HuH-7 (cell line): Measurements from ENCODE around the gene CAMK1D.
A peak's percentile ranks its signal among the peaks of the same experiment; 100 is the strongest.
"Not testable (repeated sequence)": the region's sequence is repeated elsewhere in the genome, so short reads cannot be mapped to it uniquely, and the experiment has no call there.

Experiments used
- DNase-seq: peaks from one replicate; pipeline ENCODE4 v3.0.0; 2011; ENCODE audit warnings: low spot score

The CAMK1D gene

DNA sequence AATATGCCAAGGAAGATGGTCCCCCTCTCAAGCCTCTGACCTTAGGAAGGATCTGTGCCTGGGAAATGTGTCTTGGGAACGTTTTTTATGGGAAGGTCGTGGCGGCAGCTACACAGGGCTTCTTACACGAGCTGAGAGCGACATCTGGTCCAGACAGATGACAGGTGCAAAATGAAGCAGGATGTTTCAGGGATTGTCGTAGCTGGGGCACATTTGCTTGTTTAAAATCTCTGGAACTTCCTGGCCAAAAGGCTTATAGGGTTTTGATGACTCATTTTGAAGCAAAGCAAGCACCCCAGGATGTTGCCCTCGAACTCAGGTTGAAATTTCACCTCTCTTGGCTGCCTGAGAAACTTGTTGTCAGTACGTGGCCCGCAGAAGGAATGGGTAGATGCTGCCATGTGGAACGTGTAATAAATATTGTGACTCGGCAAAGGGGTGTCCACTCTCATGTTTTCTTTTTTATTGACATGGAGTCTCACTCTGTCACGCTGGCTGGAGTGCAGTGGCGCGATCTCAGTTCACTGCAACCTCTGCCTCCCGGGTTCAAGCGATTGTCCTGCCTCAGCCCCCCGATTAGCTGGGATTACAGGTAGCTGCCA, 117.5 kb downstream of the CAMK1D start:
- no peak for DNase-seq

DNA sequence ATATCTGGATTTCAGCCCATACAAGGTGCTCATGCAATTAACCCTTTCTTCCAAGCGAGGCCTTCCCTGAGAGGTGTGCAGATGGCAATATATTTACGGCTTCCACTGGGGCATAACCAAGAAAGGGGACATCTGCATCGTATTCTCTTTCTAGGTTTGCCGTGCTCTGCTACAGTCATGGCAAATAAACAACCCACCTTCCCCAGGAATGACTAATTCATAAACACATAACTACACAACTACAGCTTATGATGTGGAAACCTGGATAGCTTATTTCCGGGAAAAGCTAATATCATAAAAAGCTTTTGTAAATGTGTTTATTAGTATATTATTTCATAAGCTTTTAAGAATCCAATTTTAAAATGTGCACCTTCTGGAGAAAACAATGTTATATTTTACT, 120.0 kb downstream of the CAMK1D start:
- no peak for DNase-seq

DNA sequence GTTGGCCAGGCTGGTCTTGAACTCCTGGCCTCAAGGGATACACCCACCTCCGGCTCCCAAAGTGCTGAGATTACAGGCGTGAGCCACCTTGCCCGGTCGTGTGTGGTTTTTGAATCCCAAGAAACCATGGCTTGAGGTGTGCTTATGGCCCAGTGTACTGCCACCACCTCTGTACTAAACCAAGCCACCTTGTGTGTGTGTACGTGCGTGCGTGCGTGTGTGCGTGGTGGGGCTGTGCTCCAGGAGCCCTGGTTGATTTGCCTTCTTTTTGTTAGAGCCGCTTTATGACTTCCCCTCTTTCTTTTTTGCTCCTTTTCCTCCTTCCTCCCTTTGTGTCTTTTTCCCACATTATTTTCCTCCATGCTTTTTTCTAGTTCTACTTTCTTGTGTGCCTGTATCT, 121.4 kb downstream of the CAMK1D start:
- DNase-seq, result no peak

DNA sequence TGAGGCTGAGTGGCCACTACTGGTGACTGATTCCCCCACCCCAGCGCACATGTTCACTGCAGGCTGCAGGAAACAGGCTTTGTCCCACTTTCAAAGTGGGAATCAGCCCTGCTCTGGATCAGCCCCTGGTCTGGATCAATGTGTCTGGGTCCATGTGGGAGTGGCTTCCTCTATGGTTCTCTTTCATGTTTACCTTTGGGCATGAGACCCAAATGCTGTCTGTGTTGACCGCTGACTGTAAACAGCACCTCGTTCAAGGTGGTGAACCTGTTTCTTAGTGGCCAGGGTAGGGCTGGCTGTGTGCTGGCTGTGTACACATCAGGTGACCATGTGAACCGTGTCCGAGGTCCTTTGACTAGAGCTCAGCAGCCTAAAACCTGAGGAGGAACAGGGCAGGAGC, 121.8 kb downstream of the CAMK1D start:
- DNase-seq, result no peak

DNA sequence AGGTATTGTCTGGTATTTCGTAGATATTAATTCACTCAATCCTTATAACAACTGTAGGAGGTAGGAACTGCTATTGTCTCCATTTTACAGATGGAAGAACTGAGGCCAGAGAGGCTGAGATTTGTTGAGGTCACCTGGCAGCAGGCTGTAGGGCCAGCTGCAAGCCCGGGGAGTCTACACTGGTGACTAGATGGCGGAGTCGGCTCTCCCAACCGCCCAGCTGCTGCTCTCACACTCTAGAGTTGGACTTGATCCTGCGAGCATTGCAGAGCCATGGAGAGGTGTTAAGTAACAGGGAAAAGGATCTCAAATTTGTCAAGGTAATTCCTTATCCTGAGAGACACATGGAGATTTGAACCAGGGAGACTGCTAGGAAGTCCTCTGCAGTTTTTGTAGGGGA, 124.1 kb downstream of the CAMK1D start:
- no peak for DNase-seq

DNA sequence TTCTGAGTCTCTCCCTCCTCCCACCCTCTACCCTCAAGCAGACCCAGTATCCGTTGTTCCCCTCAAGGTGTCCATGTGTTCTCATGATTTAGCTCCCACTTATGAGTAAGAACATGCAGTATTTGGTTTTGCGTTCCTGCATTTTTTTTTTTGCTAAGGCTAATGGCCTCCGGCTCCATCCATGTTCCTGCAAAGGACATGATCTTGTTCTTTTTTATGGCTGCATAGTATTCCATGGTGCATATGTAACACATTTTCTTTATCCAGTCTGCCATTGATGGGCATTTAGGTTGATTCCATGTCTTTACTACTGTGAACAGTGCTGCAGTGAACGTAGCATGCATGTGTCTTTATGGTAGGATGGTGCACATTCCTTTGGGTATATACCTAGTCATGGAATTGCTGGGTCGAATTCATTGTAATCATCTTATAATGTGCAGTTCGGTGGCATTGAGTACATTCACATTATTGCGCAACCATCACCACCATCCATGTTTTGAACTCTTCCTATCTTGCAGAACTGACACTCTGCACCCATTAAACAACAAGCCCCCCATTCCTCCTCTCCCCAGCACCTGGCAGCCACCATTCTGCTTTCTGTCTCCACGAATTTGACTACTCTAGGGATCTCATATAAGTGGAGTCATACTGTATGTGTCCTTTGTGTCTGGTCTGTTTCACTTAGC, 125.5 kb downstream of the CAMK1D start:
- no peak for DNase-seq

DNA sequence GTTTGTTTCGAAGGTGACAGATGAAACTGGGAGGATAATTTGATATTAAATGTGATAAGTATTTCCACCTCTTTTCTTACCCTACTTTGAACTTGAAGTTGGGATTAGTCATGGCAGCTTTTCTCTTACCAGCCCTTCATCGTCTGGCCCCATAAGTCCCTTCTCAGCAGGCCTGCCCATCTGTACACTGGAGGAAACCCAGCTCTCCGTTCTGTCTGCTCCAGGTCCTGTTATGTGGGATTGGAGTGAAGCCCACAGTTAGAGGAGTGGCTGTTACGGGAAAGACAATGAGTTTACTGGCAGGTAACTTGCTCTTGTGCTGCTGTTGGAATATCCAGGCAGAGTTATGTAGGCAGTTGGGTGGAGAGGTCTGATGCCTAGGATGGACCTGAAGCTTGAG, 127.3 kb downstream of the CAMK1D start:
- DNase-seq, result no peak

DNA sequence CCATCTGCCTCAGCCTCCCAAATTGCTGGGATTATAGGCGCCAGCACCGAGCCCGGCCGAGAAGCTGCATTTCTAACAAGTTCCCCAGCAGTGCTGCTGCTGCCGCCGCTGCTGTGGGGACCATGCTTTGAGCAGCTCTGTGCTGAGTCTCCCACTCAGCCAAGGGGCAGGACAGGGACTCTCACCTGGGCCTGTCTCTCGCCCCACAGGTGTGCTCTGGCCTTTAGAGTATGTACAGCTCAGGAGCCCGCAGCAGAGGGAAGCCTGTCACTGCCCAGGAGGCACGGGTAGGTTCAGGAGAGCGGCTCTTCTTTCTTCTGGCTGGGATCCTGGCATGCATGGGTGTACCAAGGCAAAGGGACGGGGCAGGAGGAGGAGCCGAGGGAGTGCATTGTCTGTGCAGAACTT, 130.1 kb downstream of the CAMK1D start:
- no peak for DNase-seq

DNA sequence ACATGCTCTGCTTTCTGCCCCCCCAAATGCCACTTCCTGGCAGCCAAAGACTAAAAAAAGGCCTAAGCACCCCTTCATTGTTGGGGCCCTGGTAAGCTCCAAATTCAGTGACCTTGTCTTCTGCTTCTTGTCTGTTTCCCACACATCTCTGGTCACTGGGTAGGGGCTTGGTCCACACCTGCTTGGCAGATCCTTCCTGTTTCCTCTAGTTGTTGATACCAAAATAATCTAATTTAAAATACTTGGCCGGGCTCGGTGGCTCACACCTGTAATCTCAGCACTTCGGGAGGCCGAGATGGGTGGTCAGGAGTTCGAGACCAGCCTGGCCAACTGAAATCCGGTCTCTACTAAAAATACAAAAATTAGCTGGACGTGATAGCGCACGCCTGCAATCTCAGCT, 130.6 kb downstream of the CAMK1D start:
- no peak for DNase-seq

DNA sequence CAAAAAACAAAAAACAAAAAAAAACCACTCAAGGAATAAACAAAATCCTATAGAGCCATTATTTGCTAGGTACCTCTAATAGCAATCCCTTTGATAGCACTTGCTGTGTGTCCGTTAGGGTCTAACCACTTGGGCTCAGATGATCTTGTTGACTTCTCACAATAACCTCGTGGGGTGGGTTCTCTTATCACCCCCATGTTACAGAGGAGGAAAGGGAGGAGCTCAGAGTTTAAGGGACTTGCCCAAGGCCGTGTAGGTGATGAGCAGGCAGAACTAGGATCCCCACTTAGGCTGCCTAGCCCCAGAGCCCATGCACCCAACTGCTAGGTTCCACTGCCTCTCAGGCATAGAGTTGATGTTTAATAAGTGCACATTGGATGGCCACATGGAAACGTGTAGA, 131.1 kb downstream of the CAMK1D start:
- no peak for DNase-seq

DNA sequence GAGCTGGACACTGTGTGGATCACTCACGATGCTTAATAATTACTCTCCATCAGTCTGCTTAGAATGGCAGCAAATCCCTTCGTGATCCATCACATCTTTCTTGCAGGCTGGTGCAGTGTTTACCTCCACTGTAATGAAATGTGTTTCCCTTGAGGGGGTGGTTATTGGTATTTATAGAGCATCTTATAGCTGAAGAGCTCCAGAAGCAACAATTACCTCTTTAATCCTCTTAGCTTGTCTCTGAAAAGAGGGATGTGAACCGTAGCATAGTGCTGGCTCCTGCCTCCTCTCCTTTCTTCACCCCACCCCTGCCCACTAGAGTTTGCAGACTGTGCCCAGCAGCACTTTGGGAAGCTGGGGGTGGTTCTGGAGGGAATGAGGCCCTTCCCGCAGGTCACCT, 132.6 kb downstream of the CAMK1D start:
- DNase-seq, result no peak

DNA sequence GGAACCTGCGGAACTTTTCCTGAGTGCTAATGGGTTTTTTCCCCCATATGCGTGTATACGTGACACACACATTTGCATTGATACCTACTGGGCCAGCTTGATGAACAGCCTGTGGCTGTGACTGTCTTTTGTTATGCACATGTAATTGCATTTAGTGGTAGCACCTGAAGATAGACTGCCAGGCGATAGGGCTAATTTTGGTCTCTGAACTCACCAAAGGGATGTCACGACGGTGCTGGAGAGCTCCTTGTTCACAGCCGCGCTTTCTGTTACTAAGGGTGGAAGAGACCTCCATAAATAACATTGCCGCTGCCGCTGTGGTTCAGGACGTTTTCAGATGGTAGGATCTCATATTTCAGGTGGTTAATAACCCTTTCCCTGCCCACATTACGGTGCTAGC, 133.2 kb downstream of the CAMK1D start:
- DNase-seq, result no peak

DNA sequence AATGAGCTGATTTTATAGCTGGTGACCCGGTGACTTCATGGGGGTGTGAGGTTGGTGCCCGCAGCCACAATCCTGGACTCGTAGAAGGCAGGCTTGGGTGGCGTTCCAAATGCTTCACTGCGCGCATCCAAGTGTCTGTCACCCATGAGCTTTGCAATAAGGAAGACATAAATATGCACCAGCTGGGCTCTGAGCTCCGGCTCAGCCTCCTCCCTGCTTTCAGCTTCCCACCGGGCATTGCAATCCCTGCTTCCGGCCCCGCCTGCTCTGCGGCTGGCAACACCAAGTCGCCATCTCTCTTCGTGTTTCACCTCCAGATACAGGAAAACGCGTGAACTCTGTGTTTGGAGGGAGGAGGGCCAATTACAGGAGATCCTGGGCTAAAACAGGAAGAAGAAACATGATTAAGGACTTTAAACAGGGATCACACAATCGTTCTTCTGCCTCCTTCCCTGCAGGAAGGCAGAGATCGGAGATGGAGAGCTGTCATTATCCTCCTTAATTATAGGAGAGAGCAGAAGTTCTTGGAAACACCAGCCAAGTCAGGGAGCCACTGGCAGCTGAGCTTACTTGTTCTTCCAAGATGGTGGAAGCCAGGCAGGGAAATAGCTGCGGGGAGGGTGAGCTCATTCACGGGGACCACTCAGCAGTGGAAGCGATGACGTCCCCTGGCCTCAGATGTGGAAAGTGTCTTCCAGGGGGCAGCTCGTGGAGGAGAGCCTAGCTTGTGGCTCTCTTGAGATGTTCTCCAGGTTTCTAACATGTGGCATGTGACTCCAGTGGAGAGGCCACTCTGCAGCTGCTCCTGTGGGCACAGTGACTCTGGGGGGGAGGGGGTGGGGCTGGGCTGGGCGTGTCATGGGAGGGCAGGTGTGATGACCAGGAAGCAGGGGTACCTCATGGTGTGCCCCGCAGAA, 134.9 kb downstream of the CAMK1D start:
- no peak for DNase-seq

DNA sequence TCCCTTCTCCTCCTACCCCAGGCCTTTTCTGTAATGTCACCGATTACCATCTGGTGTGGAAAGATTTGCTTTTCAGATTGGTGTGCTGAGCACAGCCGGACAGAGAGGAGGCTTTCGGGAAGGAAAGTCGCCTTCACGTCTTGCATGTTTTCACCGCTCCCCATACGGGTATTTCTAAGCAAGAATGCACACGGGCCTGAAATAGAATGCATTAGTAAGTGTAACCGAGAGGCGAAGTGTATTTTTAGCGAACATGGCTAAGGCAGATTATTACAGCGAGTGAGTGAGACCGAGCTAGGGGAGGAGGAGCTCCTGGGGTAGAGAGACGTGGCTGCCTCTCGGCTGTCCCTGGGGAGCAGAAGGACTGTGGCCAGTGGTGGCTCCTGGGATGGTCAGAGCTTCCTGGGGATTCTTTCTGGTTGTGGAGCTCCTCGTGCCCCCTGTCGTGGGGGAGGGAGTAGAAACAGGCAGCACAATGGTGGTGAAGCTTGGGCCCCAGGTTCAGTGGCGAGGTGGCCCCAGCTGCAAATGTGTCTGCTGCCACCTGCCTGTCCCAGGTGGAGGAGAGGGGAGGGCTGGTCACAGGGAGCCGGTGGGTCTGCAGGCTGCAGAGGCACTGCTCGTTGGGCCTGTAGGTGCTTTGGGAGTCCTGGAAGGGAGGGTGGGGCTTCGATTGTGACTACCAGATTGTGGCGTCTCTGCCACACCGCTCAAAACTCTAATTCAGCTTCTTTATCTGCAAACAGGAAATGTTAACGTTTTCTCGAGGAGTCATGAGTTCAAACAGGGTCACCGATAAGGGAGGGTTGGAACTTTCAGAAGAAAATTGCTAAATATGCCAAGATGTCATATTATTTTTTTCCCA, 135.8 kb downstream of the CAMK1D start:
- peak; percentile 36 for DNase-seq

DNA sequence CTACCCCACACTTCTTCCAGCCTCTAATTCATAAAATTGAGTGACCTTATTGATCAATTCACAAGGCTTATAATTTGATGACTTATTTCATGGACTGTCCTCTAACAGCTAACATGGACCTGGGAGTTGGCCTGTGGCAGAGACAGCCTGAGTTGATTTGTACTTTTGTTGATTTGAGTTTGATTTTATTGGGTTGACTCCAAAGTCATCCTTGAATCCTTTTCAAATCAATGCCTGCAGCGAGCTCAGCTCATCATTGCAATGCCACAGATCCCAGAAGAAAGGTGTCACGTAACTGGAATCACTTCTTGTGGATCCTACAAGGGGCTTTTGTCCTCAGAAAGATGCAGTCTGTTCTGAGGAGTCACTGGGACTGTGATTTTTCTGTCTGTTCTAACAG, 138.0 kb downstream of the CAMK1D start:
- DNase-seq, result no peak

DNA sequence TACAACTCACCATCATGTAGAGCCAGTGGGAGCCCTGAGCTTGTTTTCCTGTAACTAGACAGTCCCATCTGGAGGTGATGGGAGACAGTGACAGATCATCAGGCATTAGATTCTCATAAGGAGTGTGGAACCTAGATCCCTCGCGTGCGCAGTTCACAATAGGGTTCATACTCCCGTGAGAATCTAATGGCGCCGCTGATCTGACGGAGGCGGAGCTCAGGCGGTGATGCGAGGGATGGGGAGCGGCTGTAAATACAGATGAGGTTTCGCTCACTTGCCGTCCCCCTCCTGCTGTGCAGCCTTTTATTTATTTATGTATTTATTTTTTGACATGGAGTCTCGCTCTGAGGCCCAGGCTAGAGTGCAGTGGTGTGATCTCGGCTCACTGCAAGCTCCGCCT, 139.3 kb downstream of the CAMK1D start:
- DNase-seq, result no peak

DNA sequence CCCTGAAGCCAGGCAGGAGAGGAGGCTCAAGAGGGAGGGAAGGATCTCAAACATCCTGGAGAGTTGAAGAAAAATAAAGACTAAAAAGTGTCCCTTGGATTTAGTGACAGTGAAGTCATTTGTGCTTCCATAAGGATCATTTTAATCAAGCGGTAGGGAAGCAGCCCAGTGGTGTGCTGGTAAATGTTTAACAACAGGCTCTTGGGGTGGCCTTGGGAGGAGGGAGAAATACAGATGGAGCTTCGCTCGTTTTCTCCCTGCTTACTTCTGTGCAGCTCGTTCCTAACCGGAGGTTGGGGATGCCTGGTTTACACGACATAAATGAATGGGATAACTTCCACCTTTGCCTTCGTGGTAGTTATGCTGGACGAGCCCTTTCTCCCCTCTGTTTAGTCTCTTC, 140.0 kb downstream of the CAMK1D start:
- DNase-seq, result no peak

DNA sequence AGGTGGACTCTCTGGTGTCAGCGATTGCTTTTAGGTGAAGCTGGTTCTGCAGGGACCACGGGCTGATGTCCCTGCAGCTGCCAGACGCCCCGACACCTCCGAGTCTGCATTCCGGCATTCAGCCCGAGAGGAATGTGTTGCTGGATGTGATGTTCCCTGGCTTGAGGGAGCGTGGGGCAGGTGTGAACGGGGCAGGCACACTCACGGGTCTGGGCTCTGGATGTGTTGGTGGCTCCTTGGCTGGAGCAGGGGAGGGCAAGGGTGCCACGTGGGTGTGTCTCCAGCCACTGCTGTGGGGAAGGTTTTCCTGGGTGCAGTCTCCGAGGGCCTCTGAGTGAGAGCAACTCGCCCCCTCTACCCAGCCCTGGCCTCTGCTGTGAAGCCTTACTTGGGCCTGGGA, 140.5 kb downstream of the CAMK1D start:
- no peak for DNase-seq

DNA sequence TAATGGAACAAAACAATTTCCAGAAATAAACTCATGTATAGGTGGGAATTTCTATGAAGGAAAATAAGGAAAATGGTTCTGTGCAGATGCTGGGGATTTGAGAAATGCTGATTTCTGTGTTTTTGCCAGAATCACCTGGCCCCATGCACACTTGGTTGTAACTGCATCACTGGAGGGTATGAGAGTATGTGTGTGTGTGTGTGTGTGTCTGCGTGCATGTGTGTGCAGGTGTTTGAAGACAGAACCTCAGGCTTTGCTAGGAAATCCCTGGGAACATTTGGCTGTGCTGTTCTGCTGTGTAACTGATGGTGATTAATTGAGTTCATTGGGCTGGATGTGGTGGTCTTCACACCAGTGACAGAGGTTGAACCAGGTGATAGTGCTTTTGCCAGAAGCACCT, 141.6 kb downstream of the CAMK1D start:
- DNase-seq, result no peak

DNA sequence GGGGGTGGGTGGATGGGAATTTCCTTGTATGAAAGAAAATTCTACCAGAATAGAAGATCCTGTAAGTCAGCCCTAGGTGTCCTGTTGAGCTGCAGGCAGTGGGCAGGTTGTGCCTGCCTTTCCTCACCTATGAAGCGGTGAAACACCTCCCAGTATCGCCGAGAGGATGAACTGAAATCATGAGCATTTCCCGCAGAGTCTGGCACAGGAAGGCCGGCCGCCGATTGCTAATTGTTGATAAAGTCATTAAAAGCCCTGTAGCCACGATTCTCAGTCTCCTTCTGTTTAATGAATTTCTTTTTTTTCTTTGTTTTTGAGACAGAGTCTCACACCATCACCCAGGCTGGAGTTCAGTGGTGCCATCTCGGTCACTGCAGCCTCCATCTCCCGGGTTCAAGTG, 142.1 kb downstream of the CAMK1D start:
- no peak for DNase-seq

DNA sequence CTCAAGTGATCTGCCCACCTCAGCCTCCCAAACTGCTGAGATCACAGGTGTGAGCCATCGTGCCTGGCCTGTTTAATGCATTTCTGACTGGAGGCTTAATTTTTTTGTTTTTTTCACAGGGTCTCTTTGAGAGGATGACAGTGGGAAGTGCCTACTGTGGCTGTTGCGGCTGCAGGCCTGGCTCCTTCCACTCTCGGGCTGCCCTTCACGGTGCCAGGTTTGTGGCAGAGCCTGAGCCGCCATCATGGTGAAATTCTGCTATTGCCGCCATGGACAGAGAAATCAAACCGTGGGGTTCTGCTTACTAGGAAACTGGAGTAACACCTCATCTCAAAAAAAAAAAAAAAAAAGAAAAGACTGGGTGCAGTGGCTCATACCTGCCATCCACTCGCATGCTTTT, 142.7 kb downstream of the CAMK1D start:
- DNase-seq, result no peak

DNA sequence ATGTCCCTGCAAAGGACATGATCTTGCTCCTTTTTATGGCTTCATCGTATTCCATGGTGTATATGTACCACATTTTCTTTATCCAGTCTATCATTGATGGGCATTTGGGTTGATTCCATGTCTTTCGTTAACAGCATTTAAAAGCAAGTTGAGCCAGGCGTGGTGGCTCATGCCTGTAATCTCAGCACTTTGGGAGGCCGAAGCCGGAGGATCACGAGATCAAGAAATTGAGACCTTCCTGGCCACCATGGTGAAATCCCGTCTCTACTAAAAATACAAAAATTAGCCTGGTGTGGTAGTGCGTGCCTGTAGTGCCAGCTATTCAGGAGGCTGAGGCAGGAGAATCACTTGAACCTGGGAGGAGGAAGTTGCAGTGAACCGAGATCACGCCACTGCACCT, 147.7 kb downstream of the CAMK1D start:
- not testable (repeated sequence) for DNase-seq
